Cardiac ventricle fibroblast (primary cell): ENCODE results near the gene BRIP1. TPM values are rescaled to one million over a fixed set of nuclear protein-coding genes. Genes with fewer than 3 reads are reported as not detected.

ENCODE experiments used
- total RNA-seq: library from RNA; depleted of rRNA; stranded (reverse); fragments of >200 nt; gene quantifications from 2 replicates; pipeline ENCODE4 v1.2.3, GENCODE V29; 2015

Gene BRIP1
- 1.4 TPM in 2 replicates for total RNA-seq

DNA sequence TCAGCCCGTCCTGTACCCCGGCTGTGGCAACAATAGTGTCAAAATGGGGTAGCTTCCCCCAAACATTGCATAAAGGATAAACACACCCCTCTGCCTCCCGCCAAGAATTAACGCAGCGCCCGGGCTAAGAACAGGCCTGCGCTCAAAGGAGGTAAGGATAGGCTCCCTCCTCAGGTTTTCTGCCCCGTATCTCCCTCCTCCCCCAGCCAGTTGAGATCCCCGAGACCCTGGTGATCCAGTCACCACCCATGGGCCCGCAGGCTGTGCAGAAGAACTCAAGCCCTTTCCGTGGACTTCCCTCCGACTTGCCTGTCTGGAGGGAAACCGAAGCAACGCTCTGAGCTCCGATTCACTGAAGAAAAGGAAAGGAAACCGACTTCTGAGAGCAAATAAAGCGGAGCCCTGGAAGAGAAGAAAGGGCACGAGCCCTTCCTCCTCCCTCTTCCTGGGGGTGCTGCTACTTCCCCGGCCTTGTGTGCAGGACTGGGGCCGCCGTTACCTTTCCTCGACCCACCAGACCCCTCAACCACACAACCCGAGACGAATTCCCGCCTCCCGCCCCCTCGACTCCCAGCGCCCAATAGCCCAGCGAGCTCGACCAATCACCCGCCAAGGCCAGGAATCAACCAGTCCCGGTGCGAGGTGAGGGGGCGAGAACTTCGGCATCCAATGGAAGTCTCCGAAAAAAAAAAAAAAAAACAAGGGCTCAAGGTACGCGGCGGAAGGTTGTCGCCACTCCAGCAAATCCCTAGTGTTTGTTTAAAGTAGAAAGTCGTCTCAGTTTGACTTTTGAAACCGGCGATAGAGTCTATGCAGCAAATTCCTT, at the start of gene BRIP1:
Gene BRIP1, minus strand, starts transcription at position 554 of the 826 bp plus-strand sequence. CDS start 1,989 bp downstream, outside the sequence.

Other genes with a start within 250 kb of the BRIP1 start
- 5.7 and 6.9 TPM in 2 replicates for gene INTS2, start 64.5 kb upstream of the BRIP1 start, total RNA-seq
- 22.9 and 25.4 TPM in 2 replicates for gene MED13, start 201.8 kb upstream of the BRIP1 start, total RNA-seq